K562 (cell line): ENCODE results near the gene STPG4. TPM values are rescaled to one million over a fixed set of nuclear protein-coding genes. Genes with fewer than 3 reads are reported as not detected.

Source experiments
- ATAC-seq: fragments of 200-7000 bp; cut with Tn5 transposase; 3 replicates; pipeline ENCODE4 v1.9.1; 2020; ENCODE audit warnings: moderate library complexity
- BruUV-seq: library from RNA; stranded (reverse); fragments of 400-500 nt; replicated peaks from 2 replicates; lab custom pipeline; 2021; lab: Mats Ljungman, UMichigan
- CTCF ChIA-PET: fragments of 300-600 bp; formaldehyde crosslinking; extraction: SDS; loops from one replicate; lab custom pipeline; 2021; ENCODE audit warnings: low intra/inter-chr PET ratio; lab: Yijun Ruan, JAX
- POLR2A ChIA-PET: fragments of 300-600, 350-650 bp; sonication (Branson Sonifier 250); formaldehyde crosslinking; extraction: SDS; loops from one replicate; lab custom pipeline; 2021; ENCODE audit warnings: antibody characterized with exemption, inconsistent platforms; lab: Yijun Ruan, JAX
- DNase-seq, 4 experiments: peaks; one replicate each; pipeline versions ENCODE4 v3.0.0 to v3.0.0-alpha.2; 2011 to 2018; ENCODE audit warnings: low spot score in 3 of 4, mixed read lengths in 3 of 4; ENCODE audit errors: extremely low read depth in 1 of 4
- FAIRE-seq: peaks from 2 replicates; lab custom pipeline; 2011; peaks lifted over from hg19 to GRCh38; lab: Jason Lieb, UNC
- H2AFZ ChIP-seq: 2 replicates; pipeline ENCODE4 v1.6.0; 2011; ENCODE audit warnings: low read depth, low read length, control low read depth, inconsistent platforms
- H3K27ac ChIP-seq: fragments of 200-600 bp; 3 replicates; pipeline ENCODE4 v1.8.0; 2011; ENCODE audit warnings: low read depth, mild to moderate bottlenecking, control low read depth, inconsistent platforms, low read length, moderate library complexity, mixed read lengths; ENCODE audit errors: extremely low read depth
- H3K27me3 ChIP-seq, 2 experiments: fragments of 300-600 bp in 1 of 2; 2 replicates in 1 of 2; 3 replicates in 1 of 2; pipeline versions ENCODE4 v1.6.0 to v1.8.0; 2011; ENCODE audit warnings: inconsistent platforms in 2 of 2, low read length in 2 of 2, mild to moderate bottlenecking in 1 of 2, mixed read lengths in 1 of 2, moderate library complexity in 1 of 2; ENCODE audit not compliant: control insufficient read depth in 2 of 2, insufficient read depth in 2 of 2
- H3K36me3 ChIP-seq: fragments of 300-600 bp; 3 replicates; pipeline ENCODE4 v1.8.0; 2011; ENCODE audit warnings: mild to moderate bottlenecking, low read length, inconsistent platforms; ENCODE audit not compliant: control insufficient read depth, insufficient read depth
- H3K4me1 ChIP-seq, 2 experiments: fragments of 200-600 bp in 1 of 2; replicated peaks in 1 of 2; 2 replicates in 1 of 2; 3 replicates in 1 of 2; pipeline versions ENCODE4 v1.5.1 to v1.8.0; 2011; ENCODE audit warnings: inconsistent platforms in 2 of 2, low read length in 2 of 2, mild to moderate bottlenecking in 1 of 2, mixed read lengths in 1 of 2, moderate library complexity in 1 of 2; ENCODE audit not compliant: control insufficient read depth in 2 of 2, insufficient read depth in 2 of 2
- H3K4me2 ChIP-seq: 2 replicates; pipeline ENCODE4 v1.6.1; 2011; ENCODE audit warnings: low read length, control low read depth, inconsistent platforms, mixed read lengths; ENCODE audit not compliant: insufficient read depth
- H3K4me3 ChIP-seq: fragments of 200-600 bp; sonication (generic), shearing (Covaris generic); 2 replicates; pipeline ENCODE4 v1.5.1; 2016; ENCODE audit warnings: control low read depth, inconsistent platforms
- H3K79me2 ChIP-seq: fragments of 200-600 bp; 3 replicates; pipeline ENCODE4 v1.8.0; 2011; ENCODE audit warnings: low read length, inconsistent platforms; ENCODE audit not compliant: control insufficient read depth, insufficient read depth
- H3K9ac ChIP-seq, 2 experiments: 2 replicates each; pipeline versions ENCODE4 v1.6.0 to v1.6.1; 2011; ENCODE audit warnings: low read depth in 2 of 2, low read length in 2 of 2, control low read depth in 1 of 2, inconsistent platforms in 1 of 2, mild to moderate bottlenecking in 1 of 2, mixed read lengths in 1 of 2; ENCODE audit not compliant: insufficient read depth in 1 of 2
- H3K9me1 ChIP-seq: one replicate; pipeline ENCODE4 v1.6.0; 2011; ENCODE audit warnings: inconsistent platforms, mild to moderate bottlenecking, low read length, moderate library complexity; ENCODE audit not compliant: control insufficient read depth, insufficient read depth
- H3K9me3 ChIP-seq: replicated peaks from 2 replicates; pipeline ENCODE4 v1.5.1; 2011; ENCODE audit warnings: low read depth, low read length, inconsistent platforms; ENCODE audit not compliant: control insufficient read depth, insufficient read depth
- H4K20me1 ChIP-seq: replicated peaks from 2 replicates; pipeline ENCODE4 v1.6.1; 2011; ENCODE audit warnings: low read length, inconsistent platforms, mixed read lengths; ENCODE audit not compliant: control insufficient read depth, insufficient read depth
- AFF4 ChIP-seq: sonication (generic); formaldehyde crosslinking; IDR thresholded peaks from 2 replicates; pipeline ENCODE4 v1.8.0; 2023; ENCODE audit warnings: mild to moderate bottlenecking, missing genetic modification reagents
- ATF3 ChIP-seq, 2 experiments: fragments of 450-650 bp in 1 of 2; sonication (generic) in 1 of 2; formaldehyde crosslinking in 1 of 2; IDR thresholded peaks in 1 of 2; conservative IDR thresholded peaks in 1 of 2; 2 replicates each; pipeline versions ENCODE4 v1.6.1 to v1.8.1; 2016 to 2023; ENCODE audit warnings: mild to moderate bottlenecking in 2 of 2, moderate library complexity in 2 of 2, inconsistent platforms in 1 of 2, missing genetic modification reagents in 1 of 2
- BCOR ChIP-seq: fragments of 450-650 bp; IDR thresholded peaks from 2 replicates; pipeline ENCODE4 v1.6.1; 2016
- FOXA1 ChIP-seq: fragments of 450-650 bp; IDR thresholded peaks from 2 replicates; pipeline ENCODE4 v1.6.1; 2016; ENCODE audit warnings: mild to moderate bottlenecking, borderline replicate concordance
- KHSRP ChIP-seq: fragments of 450-650 bp; IDR thresholded peaks from 2 replicates; pipeline ENCODE4 v1.6.1; 2017
- MED1 ChIP-seq: sonication (generic); formaldehyde crosslinking; IDR thresholded peaks from 2 replicates; pipeline ENCODE4 v1.8.1; 2023; ENCODE audit warnings: missing genetic modification reagents, borderline replicate concordance
- NONO ChIP-seq, 2 experiments: fragments of 200-400 bp in 1 of 2; fragments of 450-650 bp in 1 of 2; formaldehyde crosslinking in 1 of 2; IDR thresholded peaks; 2 replicates each; pipeline ENCODE4 v1.6.1; 2017; ENCODE audit warnings: low read depth in 2 of 2, mild to moderate bottlenecking in 2 of 2, moderate library complexity in 2 of 2, low read length in 1 of 2
- NR2F6 ChIP-seq: fragments of 450-650 bp; formaldehyde crosslinking; IDR thresholded peaks from 2 replicates; pipeline ENCODE4 v1.4.0; 2020; ENCODE audit warnings: mild to moderate bottlenecking
- PHB ChIP-seq: fragments of 250-450 bp; sonication (Bioruptor Pico); IDR thresholded peaks from 2 replicates; pipeline ENCODE4 v1.5.0; 2021
- PKNOX1 ChIP-seq: fragments of 450-650 bp; IDR thresholded peaks from 2 replicates; pipeline ENCODE4 v1.6.1; 2016
- RBM25 ChIP-seq: fragments of 200-400 bp; formaldehyde crosslinking; IDR thresholded peaks from 2 replicates; pipeline ENCODE4 v1.6.1; 2018; ENCODE audit warnings: low read length, low read depth, moderate library complexity; ENCODE audit not compliant: severe bottlenecking
- SLC30A9 ChIP-seq: fragments of 250-450 bp; sonication (Bioruptor Pico); IDR thresholded peaks from 2 replicates; pipeline ENCODE4 v1.8.0; 2022; ENCODE audit warnings: mild to moderate bottlenecking, moderate library complexity
- SMARCA5 ChIP-seq: fragments of 450-650 bp; IDR thresholded peaks from 2 replicates; pipeline ENCODE4 v1.6.1; 2016
- TAF7 ChIP-seq: fragments of 450-650 bp; IDR thresholded peaks from 2 replicates; pipeline ENCODE4 v1.6.1; 2016; ENCODE audit warnings: missing genetic modification characterization, missing compliant biosample characterization
- ZNF121 ChIP-seq: sonication (generic); formaldehyde crosslinking; conservative IDR thresholded peaks from 2 replicates; pipeline ENCODE4 v1.8.0; 2022; ENCODE audit warnings: missing genetic modification reagents
- ZNF23 ChIP-seq: fragments of 250-450 bp; sonication (Bioruptor Pico); IDR thresholded peaks from 2 replicates; pipeline ENCODE4 v1.4.0; 2020; ENCODE audit warnings: mild to moderate bottlenecking
- ZNF384 ChIP-seq: IDR thresholded peaks from 2 replicates; pipeline ENCODE4 v1.6.1; 2012; ENCODE audit warnings: low read depth, low read length, improper control_type of control experiment
- WGBS: fragments of 100-300 bp; shearing (Covaris generic); methylation state at CpG from one replicate; pipeline ENCODE4 v1.1.6; 2016; ENCODE audit warnings: low coverage, mixed read lengths; ENCODE audit not compliant: insufficient coverage; ENCODE audit errors: missing lambda C conversion rate; 5-methylcytosine and 5-hydroxymethylcytosine counted together
- in situ Hi-C: fragments of 300-500 bp; cut with MboI; formaldehyde crosslinking; loops from 4 replicates; pipeline ENCODE4 v1.15.0; 2018; ENCODE audit warnings: inconsistent platforms, mixed read lengths
- intact Hi-C: fragments of 100-400 bp; cut with micrococcal nuclease; formaldehyde crosslinking; loops from 2 replicates; pipeline ENCODE4 v1.14.2; 2022
- polyA plus RNA-seq, 8 experiments: library from polyadenylated mRNA; depleted of rRNA in 4 of 8; stranded (reverse) in 5 of 8; unstranded in 3 of 8; fragments of >200 nt; fragmentation: Nextera tagmentation in 2 of 8; fragmentation: Illumina TruSeq in 1 of 8; extraction: Ambion mirVana in 2 of 8; extraction: Trizol in 1 of 8; gene quantifications; 2 replicates each; pipeline versions ENCODE4 v1.2.1 to v1.2.3, GENCODE V29; 2011 to 2014; ENCODE audit warnings: inconsistent platforms in 1 of 8, missing spikeins in 1 of 8
- total RNA-seq, 7 experiments: library from RNA; depleted of rRNA in 6 of 7; stranded (reverse); fragments of >200 nt in 6 of 7; fragmentation: Illumina TruSeq in 2 of 7; extraction: Trizol in 2 of 7; gene quantifications; 2 replicates each; pipeline versions ENCODE4 v1.2.1 to v1.2.3, GENCODE V29; 2011 to 2021; ENCODE audit warnings: low replicate concordance in 1 of 7

The STPG4 gene
- total and polyA plus RNA-seq, 9 of the 15 experiments (the other 6 are each of a cell fraction or from before 2014, with no cell fraction given): 0.10 to 0.68 (median 0.22) TPM; not detected in 6

DNA sequence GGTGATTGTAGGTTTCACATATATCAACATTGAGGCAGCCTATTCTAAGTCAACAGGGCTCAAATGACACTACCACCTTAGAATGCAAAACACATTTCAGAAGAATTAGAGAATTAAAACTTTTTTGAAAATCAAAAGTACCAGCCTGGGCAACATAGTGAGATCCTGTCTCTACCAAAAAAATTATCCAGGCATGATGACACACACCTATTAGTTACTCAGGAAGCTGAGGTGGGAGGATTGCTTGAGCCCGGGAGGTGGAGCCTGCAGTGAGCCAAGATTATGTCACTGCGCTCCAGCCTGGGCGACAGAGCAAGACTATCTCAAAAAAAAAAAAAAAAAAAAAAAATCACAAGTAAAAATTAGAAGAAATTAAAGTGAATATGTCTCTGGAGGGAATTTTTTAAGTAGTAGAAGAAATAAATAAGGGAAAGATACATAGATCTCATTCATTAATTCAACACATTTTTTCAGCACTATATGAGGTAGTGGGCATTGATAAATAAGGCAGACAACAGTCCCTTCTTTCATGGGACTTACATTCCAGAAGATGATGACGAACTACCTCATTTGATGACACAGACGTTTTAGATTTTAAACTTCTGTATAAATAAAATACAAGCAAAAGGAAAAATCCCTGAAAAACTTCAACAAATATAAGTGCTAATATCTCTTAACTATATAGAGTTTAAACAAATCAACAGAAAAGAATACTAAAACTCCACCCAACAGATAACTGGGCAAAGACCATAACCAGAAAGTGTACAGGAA is 42.3 kb downstream of the STPG4 start:
- in situ Hi-C loops: no loop called here
- H3K9me3 ChIP-seq: no peaks in the 10 kb centered on the region
- no peaks in the 10 kb centered on the region for H3K9me1 ChIP-seq
- ChIA-PET CTCF (no interaction called here), POLR2A (interaction anchor here (0.7 to 1.5 kb wide), 2 partner anchors 44 to 134 kb away, joined by 3 read pairs; no protein-coding TSS in a partner anchor)
- no peak overlapping the region for H3K27ac ChIP-seq
- no peak overlapping the region for H3K4me2 ChIP-seq
- WGBS: 24% methylated on average over 5 of the region's 5 CpGs
- FAIRE-seq: no peak
- H3K4me1 ChIP-seq: no peaks in the 10 kb centered on the region; a peak in 1 of 5 replicates
- peak; percentile 76 for ATAC-seq
- DNase-seq: peak in 1 of 4 experiments; percentile 11
- H3K79me2 ChIP-seq: no peaks in the 10 kb centered on the region
- no peak overlapping the region for H2AFZ ChIP-seq
- no TSS peak for BruUV-seq
- H4K20me1 ChIP-seq: no peaks in the 10 kb centered on the region
- intact Hi-C loops: no loop called here
- H3K36me3 ChIP-seq: no peaks in the 10 kb centered on the region
- no peaks in the 10 kb centered on the region; a peak in 1 of 5 replicates for H3K27me3 ChIP-seq
- no peak overlapping the region for H3K4me3 ChIP-seq
- no peak overlapping the region for H3K9ac ChIP-seq
- TF ChIP-seq TAF7 (no peak), KHSRP (no peak), ZNF384 (0 out of 2 replicates have a peak, but pooled peaks have one; percentile 33), ATF3 (IDR thresholded peaks at IDR 0.05) (peak; percentile 23; the same call in 1 of the 2 replicates), ATF3 (CRISPR knock-in tag; conservative IDR thresholded peaks at IDR 0.05) (no peak), SLC30A9 (CRISPR knock-in tag) (no peak), AFF4 (no peak), NONO (IDR thresholded peaks at IDR 0.05; ENCODE audit: low read depth in 2 of 2, low read length in 1 of 2) (no peak), PHB (CRISPR knock-in tag) (no peak), RBM25 (peak; percentile 19), ZNF121 (CRISPR knock-in tag) (peak; percentile 67), BCOR (peak; percentile 34; the same call in 1 of the 2 replicates), ZNF23 (CRISPR knock-in tag) (no peak), MED1 (CRISPR knock-in tag) (no peak), FOXA1 (no peak), NR2F6 (CRISPR knock-in tag) (no peak), PKNOX1 (no peak), SMARCA5 (no peak)
